Activated T-cell treated with anti-CD3 and anti-CD28 coated beads, Interleukin-2, amount 50 U/mL, for 72 hours (primary cell): ENCODE results near the gene ARMC5. TPM values are rescaled to one million over a fixed set of nuclear protein-coding genes. Genes with fewer than 3 reads are reported as not detected.
"Not testable (repeated sequence)": the region's sequence is repeated elsewhere in the genome, so short reads cannot be mapped to it uniquely, and the experiment has no call there.

ENCODE experiments used
- ATAC-seq, 2 donors: fragments of 150-1000 bp; cut with Tn5 transposase; replicated peaks in 1 of 2; 2 replicates each; pipeline ENCODE4 v1.10.0; 2021; ENCODE audit warnings: moderate library complexity in 2 of 2, mild to moderate bottlenecking in 1 of 2
- DNase-seq, 2 donors: peaks; one replicate each; pipeline ENCODE4 v3.0.0; 2021 to 2022; ENCODE audit warnings: mixed read lengths in 1 of 2
- H3K27ac Mint-ChIP-seq: one replicate; pipeline ENCODE4 v1.8.0; 2022; ENCODE audit warnings: mild to moderate bottlenecking, moderate library complexity, mixed read lengths
- H3K27me3 Mint-ChIP-seq: one replicate; pipeline ENCODE4 v1.8.0; 2022; ENCODE audit warnings: low read depth, mixed read lengths
- H3K36me3 Mint-ChIP-seq, 2 donors: one replicate each; pipeline ENCODE4 v1.8.0; 2022; ENCODE audit warnings: mixed read lengths in 2 of 2, mild to moderate bottlenecking in 1 of 2; ENCODE audit not compliant: insufficient read depth in 2 of 2
- H3K4me1 Mint-ChIP-seq: one replicate; pipeline ENCODE4 v1.8.0; 2022; ENCODE audit warnings: low read depth, mixed read lengths
- H3K4me3 Mint-ChIP-seq, 2 donors: one replicate each; pipeline ENCODE4 v1.8.0; 2022; ENCODE audit warnings: mild to moderate bottlenecking in 2 of 2, mixed read lengths in 2 of 2, moderate library complexity in 2 of 2
- H3K9me3 Mint-ChIP-seq, 2 donors: one replicate each; pipeline ENCODE4 v1.8.0; 2022; ENCODE audit warnings: mixed read lengths in 2 of 2
- total RNA-seq, 2 donors: library from RNA; stranded (reverse); gene quantifications; one replicate each; pipeline ENCODE4 v1.2.3, GENCODE V29; 2022

Gene ARMC5
- total RNA-seq, 2 donors from 2014 or later: 11.2 to 12.2 TPM

- Mint-ChIP-seq H3K36me3 (no peaks in the 10 kb centered on the region), H3K4me3 (no peak overlapping the region), H3K27me3 (peaks cover 14% of the 10 kb centered on the region), H3K4me1 (peaks cover 21% of the 10 kb centered on the region), H3K27ac (no peak overlapping the region), H3K9me3 (no peaks in the 10 kb centered on the region)
- ATAC-seq (no peak), DNase-seq (no peak)
Measured at GRCh38 chr16:31479751-31480150, 20.4 kb downstream of the ARMC5 start.

- no peak overlapping the region for H3K27ac Mint-ChIP-seq
- H3K4me1 Mint-ChIP-seq: peaks cover 20% of the 10 kb centered on the region
- no peak for DNase-seq
- ATAC-seq: no peak
- no peaks in the 10 kb centered on the region for H3K36me3 Mint-ChIP-seq
- no peak overlapping the region for H3K4me3 Mint-ChIP-seq
- no peaks in the 10 kb centered on the region for H3K9me3 Mint-ChIP-seq
- peaks cover 5% of the 10 kb centered on the region for H3K27me3 Mint-ChIP-seq
Measured at GRCh38 chr16:31480851-31481536, 21.7 kb downstream of the ARMC5 start.

DNA sequence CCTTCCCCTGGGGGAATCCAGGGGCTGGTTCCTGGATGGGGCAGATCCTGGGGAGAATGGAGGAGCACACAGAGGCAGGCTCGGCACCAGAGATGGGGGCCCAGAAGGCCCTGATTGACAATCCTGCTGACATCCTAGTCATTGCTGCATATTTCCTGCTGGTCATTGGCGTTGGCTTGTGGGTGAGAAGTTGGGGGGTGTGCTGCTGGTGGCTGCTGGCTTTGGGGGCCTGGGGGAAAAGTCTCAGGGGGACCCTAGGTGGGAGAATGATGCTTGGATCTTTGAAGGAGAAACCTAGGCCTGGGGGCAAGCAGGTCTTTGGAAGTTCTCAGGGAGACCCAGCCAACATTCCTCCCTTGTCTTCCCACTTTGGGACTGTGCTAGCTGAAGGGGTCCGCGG lies 23.8 kb downstream of the ARMC5 start, which contains the start of gene SLC5A2:
TSS of gene SLC5A2 (plus strand) at position 43 of the 400 bp plus-strand sequence. CDS start at position 57, 14 bp downstream.
- Mint-ChIP-seq H3K4me1 (peaks cover 5% of the 10 kb centered on the region), H3K27ac (no peak within 1 kb of the TSS)

DNA sequence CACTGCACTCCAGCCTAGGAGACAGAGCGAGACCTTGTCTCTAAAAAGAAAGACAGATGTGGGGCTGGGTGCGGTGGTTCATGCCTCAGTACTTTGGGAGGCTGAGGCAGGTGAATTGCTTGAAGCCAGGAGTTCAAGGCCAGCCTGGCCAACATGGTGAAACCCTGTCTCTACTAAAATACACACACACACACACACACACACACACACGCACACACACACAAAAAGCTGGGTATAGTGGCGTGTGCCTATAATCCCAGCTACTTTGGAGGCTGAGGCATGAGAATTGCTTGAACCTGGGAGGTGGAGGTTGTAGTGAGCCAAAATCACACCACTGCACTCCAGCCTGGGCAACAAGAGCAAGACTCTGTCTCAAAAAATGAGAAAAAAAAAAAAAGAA lies 24.7 kb downstream of the ARMC5 start:
- not testable (repeated sequence) for H3K4me1 Mint-ChIP-seq, H3K9me3 Mint-ChIP-seq, H3K27ac Mint-ChIP-seq, DNase-seq, H3K27me3 Mint-ChIP-seq, H3K4me3 Mint-ChIP-seq, ATAC-seq, H3K36me3 Mint-ChIP-seq

More for the DNA sequence above, 23.8 kb downstream of the ARMC5 start, which contains the start of gene SLC5A2:
- Mint-ChIP-seq H3K4me3 (no peak within 1 kb of the TSS), H3K9me3 (no peaks in the 10 kb centered on the region), H3K36me3 (no peaks in the 10 kb centered on the region), H3K27me3 (no peaks in the 10 kb centered on the region)
- ATAC-seq (no peak), DNase-seq (no peak)

- DNase-seq (no peak), ATAC-seq (no peak)
- H3K27me3 Mint-ChIP-seq: no peaks in the 10 kb centered on the region
- H3K4me1 Mint-ChIP-seq: no peaks in the 10 kb centered on the region
- H3K9me3 Mint-ChIP-seq: no peaks in the 10 kb centered on the region
- H3K36me3 Mint-ChIP-seq: no peaks in the 10 kb centered on the region
- no peak overlapping the region for H3K4me3 Mint-ChIP-seq
- H3K27ac Mint-ChIP-seq: no peak overlapping the region
Measured at GRCh38 chr16:31484491-31485171, 25.3 kb downstream of the ARMC5 start.

- no peak overlapping the region for H3K27ac Mint-ChIP-seq
- DNase-seq (no peak), ATAC-seq (no peak)
- H3K4me1 Mint-ChIP-seq: no peaks in the 10 kb centered on the region
- no peak overlapping the region for H3K4me3 Mint-ChIP-seq
- no peaks in the 10 kb centered on the region for H3K36me3 Mint-ChIP-seq
- H3K27me3 Mint-ChIP-seq: no peaks in the 10 kb centered on the region
- no peaks in the 10 kb centered on the region for H3K9me3 Mint-ChIP-seq
Measured at GRCh38 chr16:31485571-31485970, 26.3 kb downstream of the ARMC5 start.

GRCh38 chr16:31486045-31486444 lies 26.7 kb downstream of the ARMC5 start:
- Mint-ChIP-seq H3K36me3 (no peaks in the 10 kb centered on the region), H3K9me3 (no peaks in the 10 kb centered on the region), H3K27ac (no peak overlapping the region), H3K27me3 (no peaks in the 10 kb centered on the region), H3K4me1 (no peaks in the 10 kb centered on the region), H3K4me3 (peak overlapping the region; percentile 92 to 94)
- ATAC-seq (no peak), DNase-seq (no peak)

- ATAC-seq: peak; percentile 10 to 15
- no peaks in the 10 kb centered on the region for H3K36me3 Mint-ChIP-seq
- peak overlapping the region; percentile 92 to 94 for H3K4me3 Mint-ChIP-seq
Measured at GRCh38 chr16:31487071-31487719, 27.9 kb downstream of the ARMC5 start.

GRCh38 chr16:31487720-31488467 lies 28.6 kb downstream of the ARMC5 start:
- peak overlapping the region; percentile 92 to 94 for H3K4me3 Mint-ChIP-seq
- ATAC-seq (peak; percentile 92), DNase-seq (peak; percentile 68 to 76)
- no peaks in the 10 kb centered on the region for H3K4me1 Mint-ChIP-seq
- H3K27me3 Mint-ChIP-seq: no peaks in the 10 kb centered on the region
- no peaks in the 10 kb centered on the region for H3K36me3 Mint-ChIP-seq
- no peak overlapping the region for H3K27ac Mint-ChIP-seq
- H3K9me3 Mint-ChIP-seq: no peaks in the 10 kb centered on the region

More at GRCh38 chr16:31487071-31487719, 27.9 kb downstream of the ARMC5 start:
- Mint-ChIP-seq H3K9me3 (no peaks in the 10 kb centered on the region), H3K27me3 (no peaks in the 10 kb centered on the region), H3K27ac (no peak overlapping the region), H3K4me1 (no peaks in the 10 kb centered on the region)
- no peak for DNase-seq

DNA sequence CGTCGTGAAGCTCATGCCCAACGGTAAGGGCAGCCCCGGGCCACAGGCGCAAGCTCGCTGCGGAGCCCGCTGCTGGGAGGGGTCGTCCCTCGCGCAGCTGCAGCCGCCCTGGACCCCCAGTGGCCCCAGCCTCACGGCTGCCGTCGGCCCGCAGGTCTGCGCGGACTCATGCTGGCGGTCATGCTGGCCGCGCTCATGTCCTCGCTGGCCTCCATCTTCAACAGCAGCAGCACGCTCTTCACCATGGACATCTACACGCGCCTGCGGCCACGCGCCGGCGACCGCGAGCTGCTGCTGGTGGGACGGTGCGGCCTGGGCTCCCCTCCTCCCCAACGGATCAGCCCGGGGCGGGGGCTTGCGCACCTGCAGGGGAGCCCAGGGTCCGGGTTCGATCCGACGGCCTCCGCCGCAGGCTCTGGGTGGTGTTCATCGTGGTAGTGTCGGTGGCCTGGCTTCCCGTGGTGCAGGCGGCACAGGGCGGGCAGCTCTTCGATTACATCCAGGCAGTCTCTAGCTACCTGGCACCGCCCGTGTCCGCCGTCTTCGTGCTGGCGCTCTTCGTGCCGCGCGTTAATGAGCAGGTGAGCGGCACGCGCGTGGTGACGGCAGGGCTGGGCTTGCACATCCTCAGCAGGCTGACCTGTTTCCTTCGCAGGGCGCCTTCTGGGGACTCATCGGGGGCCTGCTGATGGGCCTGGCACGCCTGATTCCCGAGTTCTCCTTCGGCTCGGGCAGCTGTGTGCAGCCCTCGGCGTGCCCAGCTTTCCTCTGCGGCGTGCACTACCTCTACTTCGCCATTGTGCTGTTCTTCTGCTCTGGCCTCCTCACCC lies 29.4 kb downstream of the ARMC5 start:
- H3K4me1 Mint-ChIP-seq: no peaks in the 10 kb centered on the region
- H3K27ac Mint-ChIP-seq: no peak overlapping the region
- ATAC-seq (no peak), DNase-seq (no peak)
- no peaks in the 10 kb centered on the region for H3K36me3 Mint-ChIP-seq
- no peaks in the 10 kb centered on the region for H3K9me3 Mint-ChIP-seq
- no peaks in the 10 kb centered on the region for H3K27me3 Mint-ChIP-seq
- H3K4me3 Mint-ChIP-seq: peak overlapping the region; percentile 92 to 94

- Mint-ChIP-seq H3K4me3 (peak overlapping the region; percentile 35 to 55), H3K27me3 (no peaks in the 10 kb centered on the region), H3K27ac (no peak overlapping the region), H3K36me3 (no peaks in the 10 kb centered on the region), H3K9me3 (no peaks in the 10 kb centered on the region), H3K4me1 (no peaks in the 10 kb centered on the region)
- DNase-seq (no peak), ATAC-seq (no peak)
Measured at GRCh38 chr16:31489298-31489564, 29.9 kb downstream of the ARMC5 start.
